HepG2 (cell line): ENCODE measurements around the gene CD151. TPM values are rescaled to one million over a fixed set of nuclear protein-coding genes. Genes with fewer than 3 reads are reported as not detected.

ENCODE experiments used
- ATAC-seq: fragments of 200-7000 bp; cut with Tn5 transposase; 3 replicates; pipeline ENCODE4 v1.9.1; 2020; ENCODE audit warnings: mild to moderate bottlenecking, moderate library complexity
- BruUV-seq: library from RNA; stranded (reverse); fragments of 400-500 nt; replicated peaks from 2 replicates; lab custom pipeline; 2021; lab: Mats Ljungman, UMichigan
- CTCF ChIA-PET: fragments of 300-600 bp; formaldehyde crosslinking; extraction: SDS; loops from one replicate; lab custom pipeline; 2021; ENCODE audit warnings: low total read pairs, inconsistent platforms, low intra/inter-chr PET ratio; lab: Yijun Ruan, JAX
- POLR2A ChIA-PET: fragments of 350-600 bp; sonication (Branson Sonifier 250); formaldehyde crosslinking; loops from one replicate; lab custom pipeline; 2020; ENCODE audit warnings: antibody characterized with exemption, inconsistent platforms; lab: Yijun Ruan, JAX
- DNase-seq: peaks from one replicate; pipeline ENCODE4 v3.0.0-alpha.2; 2015; ENCODE audit warnings: low spot score
- FAIRE-seq: peaks from 3 replicates; lab custom pipeline; 2011; peaks lifted over from hg19 to GRCh38; lab: Jason Lieb, UNC
- H2AFZ ChIP-seq: one replicate; pipeline ENCODE4 v1.6.1; 2011; ENCODE audit warnings: low read length, inconsistent platforms
- H3K27ac ChIP-seq: fragments of 300-600 bp; 3 replicates; pipeline ENCODE4 v1.8.0; 2011; ENCODE audit warnings: mixed run types, mild to moderate bottlenecking, mixed read lengths, low read length, inconsistent platforms; ENCODE audit not compliant: insufficient read depth; ENCODE audit errors: extremely low read length
- H3K27me3 ChIP-seq, 2 experiments: fragments of 200-600 bp in 1 of 2; 2 replicates in 1 of 2; 3 replicates in 1 of 2; pipeline versions ENCODE4 v1.6.0 to v1.8.0; 2011; ENCODE audit warnings: low read length in 2 of 2, mild to moderate bottlenecking in 2 of 2, moderate library complexity in 2 of 2, inconsistent platforms in 1 of 2; ENCODE audit not compliant: insufficient read depth in 2 of 2, control insufficient read depth in 1 of 2
- H3K36me3 ChIP-seq, 2 experiments: fragments of 200-600 bp in 1 of 2; replicated peaks in 1 of 2; 2 replicates in 1 of 2; 3 replicates in 1 of 2; pipeline versions ENCODE4 v1.5.1 to v1.8.0; 2011; ENCODE audit warnings: low read length in 2 of 2, inconsistent platforms in 1 of 2; ENCODE audit not compliant: insufficient read depth in 2 of 2, control insufficient read depth in 1 of 2
- H3K4me1 ChIP-seq: 2 replicates; pipeline ENCODE4 v1.5.1; 2012; ENCODE audit warnings: low read length, inconsistent platforms; ENCODE audit not compliant: insufficient read depth
- H3K4me2 ChIP-seq: 2 replicates; pipeline ENCODE4 v1.6.0; 2011; ENCODE audit warnings: low read depth, low read length, inconsistent platforms
- H3K4me3 ChIP-seq, 3 experiments: fragments of 200-600 bp in 1 of 3; sonication (generic), shearing (Covaris generic) in 1 of 3; replicated peaks in 1 of 3; 2 replicates each; pipeline ENCODE4 v1.5.1; 2011 to 2016; ENCODE audit warnings: low read length in 3 of 3, inconsistent platforms in 2 of 3, low read depth in 2 of 3, mild to moderate bottlenecking in 2 of 3, control low read depth in 1 of 3, mixed read lengths in 1 of 3; ENCODE audit not compliant: insufficient read depth in 1 of 3
- H3K79me2 ChIP-seq: one replicate; pipeline ENCODE4 v1.6.1; 2011; ENCODE audit warnings: low read length, inconsistent platforms; ENCODE audit not compliant: insufficient read depth
- H3K9ac ChIP-seq: 2 replicates; pipeline ENCODE4 v1.6.0; 2011; ENCODE audit warnings: mild to moderate bottlenecking, low read depth, low read length, inconsistent platforms; ENCODE audit not compliant: insufficient read depth
- H3K9me3 ChIP-seq: 2 replicates; pipeline ENCODE4 v1.5.1; 2012; ENCODE audit warnings: mild to moderate bottlenecking, low read length
- H4K20me1 ChIP-seq: 2 replicates; pipeline ENCODE4 v1.6.0; 2011; ENCODE audit warnings: inconsistent platforms, mild to moderate bottlenecking, low read length, moderate library complexity; ENCODE audit not compliant: insufficient read depth
- CREB1 ChIP-seq, 2 experiments: fragments of 450-650 bp in 1 of 2; IDR thresholded peaks; 2 replicates each; pipeline ENCODE4 v1.6.1; 2016 to 2017; ENCODE audit warnings: control low read depth in 1 of 2, mild to moderate bottlenecking in 1 of 2, missing compliant biosample characterization in 1 of 2, missing genetic modification characterization in 1 of 2
- IKZF1 ChIP-seq: fragments of 450-650 bp; IDR thresholded peaks from 2 replicates; pipeline ENCODE4 v1.7.1; 2016
- KAT2B ChIP-seq: fragments of 150-350 bp; IDR thresholded peaks from 2 replicates; pipeline ENCODE4 v1.6.1; 2014; ENCODE audit warnings: low read depth, low read length, borderline replicate concordance
- NFE2 ChIP-seq: sonication (generic); formaldehyde crosslinking; IDR thresholded peaks from 2 replicates; pipeline ENCODE4 v1.4.0; 2020; ENCODE audit warnings: missing genetic modification reagents
- RFX1 ChIP-seq: fragments of 450-650 bp; IDR thresholded peaks from 2 replicates; pipeline ENCODE4 v1.6.1; 2017
- WGBS: methylation state at CpG from one replicate; pipeline ENCODE4 v1.1.6; 2017; ENCODE audit warnings: low lambda C conversion rate; 5-methylcytosine and 5-hydroxymethylcytosine counted together
- in situ Hi-C: cut with HindIII; loops from 2 replicates; pipeline ENCODE4 v1.10.0; 2017; ENCODE audit warnings: low pct_unique_long_range_greater_than_20kb; ENCODE audit not compliant: extremely low pct_ligation_motif_present
- intact Hi-C: fragments of 100-400 bp; cut with micrococcal nuclease; formaldehyde crosslinking; loops from one replicate; pipeline ENCODE4 v1.10.0; 2022; ENCODE audit not compliant: unreplicated experiment
- polyA plus RNA-seq, 8 experiments: library from polyadenylated mRNA; depleted of rRNA in 3 of 8; stranded (reverse) in 7 of 8; unstranded in 1 of 8; fragments of >200 nt; fragmentation: Illumina TruSeq in 4 of 8; extraction: Trizol in 4 of 8; gene quantifications; 2 replicates each; pipeline versions ENCODE4 v1.2.1 to v1.2.3, GENCODE V29; 2011 to 2016; ENCODE audit warnings: low read depth in 4 of 8, missing spikeins in 1 of 8, mixed read lengths in 1 of 8; ENCODE audit not compliant: insufficient read depth in 1 of 8
- total RNA-seq, 5 experiments: library from RNA; depleted of rRNA; stranded (reverse); fragments of >200 nt; fragmentation: Illumina TruSeq; extraction: Trizol; gene quantifications; 2 replicates each; pipeline ENCODE4 v1.2.3, GENCODE V29; 2016; ENCODE audit warnings: low read depth in 1 of 5
- TF ChIP-seq, protein P1 (sequence below): sonication (generic); formaldehyde crosslinking; IDR thresholded peaks from 2 replicates; pipeline ENCODE4 v1.5.0; 2020; ENCODE audit warnings: mild to moderate bottlenecking, missing genetic modification reagents, borderline replicate concordance
- TF ChIP-seq, protein P2 (sequence below): sonication (generic); formaldehyde crosslinking; IDR thresholded peaks from 2 replicates; pipeline ENCODE4 v1.5.0; 2020; ENCODE audit warnings: missing genetic modification reagents
- TF ChIP-seq, protein P3 (sequence below): sonication (generic); formaldehyde crosslinking; IDR thresholded peaks from 2 replicates; pipeline ENCODE4 v1.4.0; 2020; ENCODE audit warnings: missing genetic modification reagents
- TF ChIP-seq, protein P4 (sequence below): sonication (generic); formaldehyde crosslinking; conservative IDR thresholded peaks from 2 replicates; pipeline ENCODE4 v1.4.0; 2020; ENCODE audit warnings: missing genetic modification reagents

CD151 gene
- total and polyA plus RNA-seq, 2 of the 13 experiments (the other 11 are each of a cell fraction or from before 2014, with no cell fraction given), result 125 to 197 TPM

DNA sequence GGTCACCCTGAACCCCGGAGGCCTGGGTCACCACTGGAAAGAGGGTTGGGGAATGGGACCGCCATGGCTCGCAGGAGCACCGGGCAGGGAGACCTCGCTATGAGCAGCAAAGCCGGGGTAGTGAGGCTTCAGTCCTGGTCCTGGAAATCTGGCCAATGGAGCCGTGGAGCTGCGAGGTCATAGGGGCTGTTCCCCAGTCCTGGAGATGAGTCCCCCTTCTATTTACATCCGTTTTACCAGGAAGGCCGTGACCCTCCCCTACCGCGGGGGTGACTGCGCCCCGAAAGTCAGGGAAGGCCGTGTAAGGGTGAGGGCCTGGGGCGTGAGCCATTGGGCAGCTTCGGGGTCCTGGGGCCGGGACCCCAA, 28.2 kb upstream of the CD151 start (continued):
- TF ChIP-seq, protein P1, sequence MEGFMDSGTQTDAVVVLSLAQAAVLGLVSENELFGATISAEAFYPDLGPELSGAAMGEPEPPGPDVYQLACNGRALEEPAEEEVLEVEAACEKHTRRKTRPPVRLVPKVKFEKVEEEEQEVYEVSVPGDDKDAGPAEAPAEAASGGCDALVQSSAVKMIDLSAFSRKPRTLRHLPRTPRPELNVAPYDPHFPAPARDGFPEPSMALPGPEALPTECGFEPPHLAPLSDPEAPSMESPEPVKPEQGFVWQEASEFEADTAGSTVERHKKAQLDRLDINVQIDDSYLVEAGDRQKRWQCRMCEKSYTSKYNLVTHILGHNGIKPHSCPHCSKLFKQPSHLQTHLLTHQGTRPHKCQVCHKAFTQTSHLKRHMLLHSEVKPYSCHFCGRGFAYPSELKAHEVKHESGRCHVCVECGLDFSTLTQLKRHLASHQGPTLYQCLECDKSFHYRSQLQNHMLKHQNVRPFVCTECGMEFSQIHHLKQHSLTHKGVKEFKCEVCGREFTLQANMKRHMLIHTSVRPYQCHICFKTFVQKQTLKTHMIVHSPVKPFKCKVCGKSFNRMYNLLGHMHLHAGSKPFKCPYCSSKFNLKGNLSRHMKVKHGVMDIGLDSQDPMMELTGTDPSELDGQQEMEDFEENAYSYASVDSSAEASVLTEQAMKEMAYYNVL (CRISPR knock-in tag), result 0 out of 2 replicates have a peak, but pooled peaks have one; percentile 5
- TF ChIP-seq, protein P2, sequence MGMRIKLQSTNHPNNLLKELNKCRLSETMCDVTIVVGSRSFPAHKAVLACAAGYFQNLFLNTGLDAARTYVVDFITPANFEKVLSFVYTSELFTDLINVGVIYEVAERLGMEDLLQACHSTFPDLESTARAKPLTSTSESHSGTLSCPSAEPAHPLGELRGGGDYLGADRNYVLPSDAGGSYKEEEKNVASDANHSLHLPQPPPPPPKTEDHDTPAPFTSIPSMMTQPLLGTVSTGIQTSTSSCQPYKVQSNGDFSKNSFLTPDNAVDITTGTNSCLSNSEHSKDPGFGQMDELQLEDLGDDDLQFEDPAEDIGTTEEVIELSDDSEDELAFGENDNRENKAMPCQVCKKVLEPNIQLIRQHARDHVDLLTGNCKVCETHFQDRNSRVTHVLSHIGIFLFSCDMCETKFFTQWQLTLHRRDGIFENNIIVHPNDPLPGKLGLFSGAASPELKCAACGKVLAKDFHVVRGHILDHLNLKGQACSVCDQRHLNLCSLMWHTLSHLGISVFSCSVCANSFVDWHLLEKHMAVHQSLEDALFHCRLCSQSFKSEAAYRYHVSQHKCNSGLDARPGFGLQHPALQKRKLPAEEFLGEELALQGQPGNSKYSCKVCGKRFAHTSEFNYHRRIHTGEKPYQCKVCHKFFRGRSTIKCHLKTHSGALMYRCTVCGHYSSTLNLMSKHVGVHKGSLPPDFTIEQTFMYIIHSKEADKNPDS (CRISPR knock-in tag), result 0 out of 2 replicates have a peak, but pooled peaks have one; percentile 50

DNA sequence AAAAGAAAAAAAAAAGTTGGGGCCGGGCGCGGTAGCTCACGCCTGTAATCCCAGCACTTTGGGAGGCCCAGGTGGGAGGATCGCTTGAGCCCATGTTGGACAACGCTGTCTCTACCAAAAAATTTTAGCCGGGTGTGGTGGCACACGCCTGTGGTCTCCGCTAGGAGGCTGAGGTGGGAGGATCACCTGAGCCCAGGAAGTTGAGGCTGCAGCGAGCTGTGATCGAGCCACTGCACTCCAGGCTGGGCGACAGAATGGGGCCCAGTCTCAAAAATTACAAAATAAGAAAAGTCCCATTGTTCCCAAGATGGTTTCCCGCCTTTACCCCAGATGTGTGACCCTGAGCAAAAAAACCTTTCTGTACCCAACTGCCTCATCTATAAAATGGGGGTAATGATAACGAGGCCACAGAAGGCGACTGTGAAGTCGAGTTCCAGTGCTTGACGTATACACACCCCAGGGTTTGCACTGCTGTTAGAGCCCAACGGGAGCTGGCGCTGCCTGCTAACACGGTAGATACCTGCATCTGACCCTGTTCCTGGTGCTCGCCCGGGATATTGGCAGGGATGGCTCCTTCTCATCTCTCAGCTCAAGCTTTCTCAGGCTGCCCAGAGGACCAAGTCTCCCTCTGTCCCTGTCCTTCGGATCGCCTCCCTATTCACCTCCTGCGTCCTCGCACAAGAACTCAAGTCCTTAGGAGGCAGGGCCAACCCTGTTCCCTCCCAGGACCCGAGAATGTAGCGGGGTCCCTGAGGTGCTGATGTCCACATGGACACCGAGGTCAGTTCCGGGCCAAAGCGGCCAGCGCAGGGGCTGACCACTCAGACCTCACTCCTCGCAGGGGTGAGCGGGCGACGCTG, 24.1 kb upstream of the CD151 start:
- Histone ChIP-seq H3K27me3 (no peaks in the 10 kb centered on the region; a peak in 1 of 5 replicates), H3K9me3 (no peaks in the 10 kb centered on the region), H3K9ac (peak overlapping the region; percentile 98), H4K20me1 (peaks cover 24% of the 10 kb centered on the region), H3K4me1 (peaks cover 56% of the 10 kb centered on the region), H3K4me3 (peak overlapping the region; percentile 97 to 100 (median 99)), H3K27ac (peak overlapping the region; percentile 95), H2AFZ (no peak overlapping the region), H3K79me2 (peaks cover 44% of the 10 kb centered on the region), H3K36me3 (peaks cover 16 to 27% of the 10 kb centered on the region in 2 experiments), H3K4me2 (peak overlapping the region; percentile 97)
- DNase-seq, result peak; percentile 71
- ATAC-seq, result peak; percentile 72
- FAIRE-seq, result no peak
- CTCF ChIA-PET, result no interaction called here
- in situ Hi-C loops (no loop called here), intact Hi-C loops (loop anchor here (5.0 kb wide), 1 partner anchor 34 kb away; the partner anchor contains the start of genes POLR2L and TSPAN4)
- TSS peak; percentile 85 for BruUV-seq
- WGBS, result 20% methylated on average over 20 of the region's 36 CpGs
- POLR2A ChIA-PET, result interaction anchor here (0.6 to 2.7 kb wide), 19 partner anchors 11 to 363 kb away, joined by 3 to 127 read pairs (median 5); partner anchors contain the start of genes CEND1, CRACR2B, EPS8L2 and GATD1
- TF ChIP-seq, protein P2 (CRISPR knock-in tag), result no peak
- TF ChIP-seq, protein P3, sequence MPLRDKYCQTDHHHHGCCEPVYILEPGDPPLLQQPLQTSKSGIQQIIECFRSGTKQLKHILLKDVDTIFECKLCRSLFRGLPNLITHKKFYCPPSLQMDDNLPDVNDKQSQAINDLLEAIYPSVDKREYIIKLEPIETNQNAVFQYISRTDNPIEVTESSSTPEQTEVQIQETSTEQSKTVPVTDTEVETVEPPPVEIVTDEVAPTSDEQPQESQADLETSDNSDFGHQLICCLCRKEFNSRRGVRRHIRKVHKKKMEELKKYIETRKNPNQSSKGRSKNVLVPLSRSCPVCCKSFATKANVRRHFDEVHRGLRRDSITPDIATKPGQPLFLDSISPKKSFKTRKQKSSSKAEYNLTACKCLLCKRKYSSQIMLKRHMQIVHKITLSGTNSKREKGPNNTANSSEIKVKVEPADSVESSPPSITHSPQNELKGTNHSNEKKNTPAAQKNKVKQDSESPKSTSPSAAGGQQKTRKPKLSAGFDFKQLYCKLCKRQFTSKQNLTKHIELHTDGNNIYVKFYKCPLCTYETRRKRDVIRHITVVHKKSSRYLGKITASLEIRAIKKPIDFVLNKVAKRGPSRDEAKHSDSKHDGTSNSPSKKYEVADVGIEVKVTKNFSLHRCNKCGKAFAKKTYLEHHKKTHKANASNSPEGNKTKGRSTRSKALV (CRISPR knock-in tag), result peak; percentile 75; the same call in 1 of the 2 replicates
- TF ChIP-seq, protein P4, sequence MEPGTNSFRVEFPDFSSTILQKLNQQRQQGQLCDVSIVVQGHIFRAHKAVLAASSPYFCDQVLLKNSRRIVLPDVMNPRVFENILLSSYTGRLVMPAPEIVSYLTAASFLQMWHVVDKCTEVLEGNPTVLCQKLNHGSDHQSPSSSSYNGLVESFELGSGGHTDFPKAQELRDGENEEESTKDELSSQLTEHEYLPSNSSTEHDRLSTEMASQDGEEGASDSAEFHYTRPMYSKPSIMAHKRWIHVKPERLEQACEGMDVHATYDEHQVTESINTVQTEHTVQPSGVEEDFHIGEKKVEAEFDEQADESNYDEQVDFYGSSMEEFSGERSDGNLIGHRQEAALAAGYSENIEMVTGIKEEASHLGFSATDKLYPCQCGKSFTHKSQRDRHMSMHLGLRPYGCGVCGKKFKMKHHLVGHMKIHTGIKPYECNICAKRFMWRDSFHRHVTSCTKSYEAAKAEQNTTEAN, result no peak
- no peak for TF ChIP-seq IKZF1
- no peak for TF ChIP-seq CREB1 (IDR thresholded peaks at IDR 0.05)
- TF ChIP-seq CREB1 (CRISPR knock-in tag; IDR thresholded peaks at IDR 0.05), result no peak
- TF ChIP-seq KAT2B, result no peak
- no peak for TF ChIP-seq NFE2 (CRISPR knock-in tag)
- no peak for TF ChIP-seq RFX1
